ENCODE measurements around the gene TSPAN16.

- TF ChIP-seq, protein P1, sequence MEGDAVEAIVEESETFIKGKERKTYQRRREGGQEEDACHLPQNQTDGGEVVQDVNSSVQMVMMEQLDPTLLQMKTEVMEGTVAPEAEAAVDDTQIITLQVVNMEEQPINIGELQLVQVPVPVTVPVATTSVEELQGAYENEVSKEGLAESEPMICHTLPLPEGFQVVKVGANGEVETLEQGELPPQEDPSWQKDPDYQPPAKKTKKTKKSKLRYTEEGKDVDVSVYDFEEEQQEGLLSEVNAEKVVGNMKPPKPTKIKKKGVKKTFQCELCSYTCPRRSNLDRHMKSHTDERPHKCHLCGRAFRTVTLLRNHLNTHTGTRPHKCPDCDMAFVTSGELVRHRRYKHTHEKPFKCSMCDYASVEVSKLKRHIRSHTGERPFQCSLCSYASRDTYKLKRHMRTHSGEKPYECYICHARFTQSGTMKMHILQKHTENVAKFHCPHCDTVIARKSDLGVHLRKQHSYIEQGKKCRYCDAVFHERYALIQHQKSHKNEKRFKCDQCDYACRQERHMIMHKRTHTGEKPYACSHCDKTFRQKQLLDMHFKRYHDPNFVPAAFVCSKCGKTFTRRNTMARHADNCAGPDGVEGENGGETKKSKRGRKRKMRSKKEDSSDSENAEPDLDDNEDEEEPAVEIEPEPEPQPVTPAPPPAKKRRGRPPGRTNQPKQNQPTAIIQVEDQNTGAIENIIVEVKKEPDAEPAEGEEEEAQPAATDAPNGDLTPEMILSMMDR (conservative IDR thresholded peaks at IDR 0.05; ENCODE audit: low read length): no peak
- TF ChIP-seq EZH2phosphoT487 (IDR thresholded peaks at IDR 0.05; ENCODE audit: borderline replicate concordance): no peak
Observed at GRCh38 chr19:11269408-11269807, 26.6 kb upstream of the TSPAN16 start.

Measured in Loucy (cell line).